ENCODE data around the gene BCL2L2. TPM values are rescaled to one million over a fixed set of nuclear protein-coding genes. Genes with fewer than 3 reads are reported as not detected.
A peak's percentile ranks its signal among the peaks of the same experiment; 100 is the strongest.
"Not testable (repeated sequence)": the region's sequence is repeated elsewhere in the genome, so short reads cannot be mapped to it uniquely, and the experiment has no call there.

BCL2L2 gene
- total RNA-seq, 1 donor from 2014 or later: 10.6 TPM

GRCh38 chr14:23322568-23323517, 16.2 kb downstream of the BCL2L2 start:
- FAIRE-seq: no peak
- DNase-seq (ENCODE audit: low spot score in 2 of 2): no peak

- DNase-seq (ENCODE audit: low spot score in 2 of 2) (no peak), FAIRE-seq (no peak)
These were observed 17.3 kb downstream of the BCL2L2 start for GRCh38 chr14:23323838-23324454.

- FAIRE-seq (no peak), DNase-seq (ENCODE audit: low spot score in 2 of 2) (no peak)
These were observed 17.8 kb downstream of the BCL2L2 start for GRCh38 chr14:23324455-23324846.

GRCh38 chr14:23324993-23325392, 18.4 kb downstream of the BCL2L2 start:
- FAIRE-seq: no peak

DNA sequence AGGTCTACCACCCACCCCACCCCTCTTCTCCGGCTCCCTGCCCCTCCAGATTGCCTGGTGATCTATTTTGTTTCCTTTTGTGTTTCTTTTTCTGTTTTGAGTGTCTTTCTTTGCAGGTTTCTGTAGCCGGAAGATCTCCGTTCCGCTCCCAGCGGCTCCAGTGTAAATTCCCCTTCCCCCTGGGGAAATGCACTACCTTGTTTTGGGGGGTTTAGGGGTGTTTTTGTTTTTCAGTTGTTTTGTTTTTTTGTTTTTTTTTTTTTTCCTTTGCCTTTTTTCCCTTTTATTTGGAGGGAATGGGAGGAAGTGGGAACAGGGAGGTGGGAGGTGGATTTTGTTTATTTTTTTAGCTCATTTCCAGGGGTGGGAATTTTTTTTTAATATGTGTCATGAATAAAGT, 19.1 kb downstream of the BCL2L2 start:
- FAIRE-seq; DNase-seq (ENCODE audit: low spot score in 2 of 2): not testable (repeated sequence)

More at GRCh38 chr14:23324993-23325392, 18.4 kb downstream of the BCL2L2 start:
- DNase-seq (ENCODE audit: low spot score in 2 of 2): no peak

DNA sequence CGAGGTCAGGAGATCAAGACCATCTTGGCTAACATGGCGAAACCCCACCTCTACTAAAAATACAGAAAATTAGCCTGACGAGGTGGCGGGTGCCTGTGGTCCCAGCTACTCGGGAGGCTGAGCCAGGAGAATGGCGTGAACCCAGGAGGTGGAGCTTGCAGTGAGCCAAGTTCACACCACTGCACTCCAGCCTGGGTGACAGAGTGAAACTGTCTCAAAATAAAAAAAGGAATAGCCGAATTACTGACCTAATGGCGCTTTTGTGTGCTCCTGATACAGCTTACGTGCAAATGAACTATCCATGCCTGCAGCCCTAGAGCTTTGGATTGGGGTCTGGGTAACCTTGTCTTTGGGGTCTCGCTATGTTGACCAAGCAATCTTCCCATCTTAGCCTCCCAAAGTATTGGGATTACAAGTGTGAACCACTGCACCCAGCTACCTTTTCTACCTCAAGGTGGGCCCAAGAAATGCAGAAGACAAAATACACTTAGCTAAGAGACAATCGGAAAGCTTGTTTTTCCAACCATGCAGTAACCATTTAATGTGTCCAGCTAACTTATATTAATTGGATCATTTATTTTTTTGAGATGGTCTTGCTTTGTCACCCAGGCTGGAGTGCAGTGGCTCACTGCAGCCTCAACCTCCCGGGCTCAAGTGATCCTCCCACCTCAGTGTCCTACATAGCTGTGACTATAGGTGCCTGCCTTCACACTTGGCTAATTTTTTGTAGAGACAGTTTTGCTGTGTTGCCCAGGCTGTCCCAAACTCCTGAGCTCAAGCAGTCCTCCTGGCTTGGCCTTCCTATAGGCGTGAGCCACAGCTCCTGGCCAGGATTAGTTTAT, 20.1 kb downstream of the BCL2L2 start:
- FAIRE-seq: no peak
- DNase-seq (ENCODE audit: low spot score in 2 of 2): no peak

GRCh38 chr14:23327947-23328744, 21.5 kb downstream of the BCL2L2 start:
- peak; percentile 75 to 82 for DNase-seq (ENCODE audit: low spot score in 2 of 2)
- FAIRE-seq: no peak

GRCh38 chr14:23335623-23336022, 29.0 kb downstream of the BCL2L2 start:
- FAIRE-seq: no peak
- no peak for DNase-seq (ENCODE audit: low spot score in 2 of 2)

GRCh38 chr14:23339506-23340268, 33.1 kb downstream of the BCL2L2 start:
- no peak for FAIRE-seq
- DNase-seq (ENCODE audit: low spot score in 2 of 2): no peak

GRCh38 chr14:23344481-23344880, 37.8 kb downstream of the BCL2L2 start:
- DNase-seq (ENCODE audit: low spot score in 2 of 2) (no peak), FAIRE-seq (no peak)

- FAIRE-seq (no peak), DNase-seq (ENCODE audit: low spot score in 2 of 2) (no peak)
These were observed 39.5 kb downstream of the BCL2L2 start for GRCh38 chr14:23345987-23346692.

- DNase-seq (ENCODE audit: low spot score in 2 of 2) (no peak), FAIRE-seq (no peak)
These were observed 40.2 kb downstream of the BCL2L2 start for GRCh38 chr14:23346693-23347405.

- DNase-seq (ENCODE audit: low spot score in 2 of 2): no peak
- FAIRE-seq: no peak
These were observed 41.0 kb downstream of the BCL2L2 start for GRCh38 chr14:23347406-23348296.

GRCh38 chr14:23348297-23348655, 41.6 kb downstream of the BCL2L2 start:
- no peak for DNase-seq (ENCODE audit: low spot score in 2 of 2)
- FAIRE-seq: no peak

GRCh38 chr14:23349156-23349845, 42.7 kb downstream of the BCL2L2 start:
- FAIRE-seq: no peak
- no peak for DNase-seq (ENCODE audit: low spot score in 2 of 2)

Data from frontal cortex (tissue), 4 donors.